ENCODE measurements around the gene ROR1. TPM values are rescaled to one million over a fixed set of nuclear protein-coding genes. Genes with fewer than 3 reads are reported as not detected.
A peak's percentile ranks its signal among the peaks of the same experiment; 100 is the strongest.

The ROR1 gene
- total and polyA plus RNA-seq, 2 donors (not counting 3 experiments of a cell fraction or from before 2014, with no cell fraction given) = 2.6 to 3.5 TPM

- dilution Hi-C loops (cut with MboI; ENCODE audit: extremely low pct_ligation_motif_present, low sequenced_read_pairs) (no loop called here), intact Hi-C loops (cut with micrococcal nuclease) (loop anchor here (1.0 kb wide), 2 partner anchors 22 kb away; no protein-coding TSS in a partner anchor)
- Histone ChIP-seq H3K36me3 (ENCODE audit: control insufficient read depth in 2 of 2, extremely low read depth in 1 of 2, insufficient read depth in 2 of 2, low read length in 2 of 2) (no peaks in the 10 kb centered on the region), H3K79me2 (ENCODE audit: control insufficient read depth, insufficient read depth, low read length) (no peaks in the 10 kb centered on the region), H3K4me3 (replicated peaks in 1 of 3; ENCODE audit: insufficient read depth in 1 of 3, low read depth in 1 of 3, low read length in 3 of 3) (no peak overlapping the region), H3K9ac (replicated peaks; ENCODE audit: extremely low read depth, insufficient read depth, low read length) (no peak overlapping the region), H4K20me1 (replicated peaks; ENCODE audit: control insufficient read depth, extremely low read depth, insufficient read depth, low read length) (no peaks in the 10 kb centered on the region), H3K27ac (ENCODE audit: insufficient read depth, low read depth, low read length) (peak overlapping the region; percentile 60), H3K4me1 (ENCODE audit: control insufficient read depth, extremely low read depth, insufficient read depth, low read length) (peaks cover 21% of the 10 kb centered on the region), H3K27me3 (ENCODE audit: control insufficient read depth in 2 of 2, insufficient read depth in 2 of 2, low read length in 2 of 2) (peaks cover 0 to 3% of the 10 kb centered on the region in 2 experiments), H3K9me3 (replicated peaks; ENCODE audit: control insufficient read depth, insufficient read depth, low read length) (no peaks in the 10 kb centered on the region), H2AFZ (ENCODE audit: low read depth, low read length) (no peak overlapping the region), H3K9me1 (replicated peaks; ENCODE audit: control insufficient read depth, extremely low read depth, insufficient read depth, low read length) (no peaks in the 10 kb centered on the region), H3K4me2 (ENCODE audit: insufficient read depth, low read length) (peak overlapping the region; percentile 21)
- TF ChIP-seq MAX (IDR thresholded peaks at IDR 0.05; ENCODE audit: insufficient read depth, insufficient read length) = no peak
- no peak for TF ChIP-seq POLR2AphosphoS5 (IDR thresholded peaks at IDR 0.05; ENCODE audit: insufficient read depth, low read depth, low read length)
- TF ChIP-seq CTCF (IDR thresholded peaks at IDR 0.05; ENCODE audit: extremely low read depth in 1 of 2, insufficient read depth in 1 of 2, low read depth in 1 of 2, low read length in 2 of 2) = no peak
- TF ChIP-seq FOS (IDR thresholded peaks at IDR 0.05; ENCODE audit: borderline replicate concordance, insufficient read depth, low read length) = peak; percentile 24
- TF ChIP-seq MYC (IDR thresholded peaks at IDR 0.05; ENCODE audit: low read depth, low read length) = no peak
- TF ChIP-seq GATA2 (IDR thresholded peaks at IDR 0.05; ENCODE audit: insufficient read depth, insufficient read length, low read depth, low read length) = no peak
- TF ChIP-seq EZH2 (IDR thresholded peaks at IDR 0.05; ENCODE audit: borderline replicate concordance, low read depth, low read length, severe bottlenecking) = no peak
- no peak for TF ChIP-seq POLR2A (IDR thresholded peaks at IDR 0.05; ENCODE audit: low read depth, low read length)
- DNase-seq (ENCODE audit: low read depth, low spot score) (peak; percentile 78), FAIRE-seq (peak; percentile 83)
- POLR2A ChIA-PET = no interaction called here
- CTCF ChIA-PET = no interaction called here
- no TSS peak for BruUV-seq (replicated peaks)
These were observed 20.2 kb upstream of the ROR1 start for GRCh38 chr1:63753591-63753990.

All from endothelial cell of umbilical vein (primary cell).